Bronchial epithelial cell (primary cell): ENCODE results near the gene BBX. TPM values are rescaled to one million over a fixed set of nuclear protein-coding genes. Genes with fewer than 3 reads are reported as not detected.
A peak's percentile ranks its signal among the peaks of the same experiment; 100 is the strongest.

ENCODE experiments used
- DNase-seq: peaks from one replicate; pipeline ENCODE4 v3.0.0-alpha.2; 2010; ENCODE audit warnings: low read depth
- FAIRE-seq: peaks from 2 replicates; lab custom pipeline; 2011; peaks lifted over from hg19 to GRCh38; lab: Jason Lieb, UNC
- H3K27me3 ChIP-seq: 2 replicates; pipeline ENCODE4 v1.5.1; 2011; ENCODE audit warnings: low read length; ENCODE audit not compliant: control insufficient read depth, insufficient read depth
- H3K36me3 ChIP-seq: 2 replicates; pipeline ENCODE4 v1.5.1; 2011; ENCODE audit warnings: low read length; ENCODE audit not compliant: control insufficient read depth, insufficient read depth
- H3K4me3 ChIP-seq: 2 replicates; pipeline ENCODE4 v1.5.1; 2011; ENCODE audit warnings: mild to moderate bottlenecking, low read depth, low read length, control low read depth
- total RNA-seq: library from RNA; depleted of rRNA; stranded (reverse); fragments of >200 nt; gene quantifications from 2 replicates; pipeline ENCODE4 v1.2.1, GENCODE V29; 2014
- TF ChIP-seq, protein P1 (sequence below): IDR thresholded peaks from 2 replicates; pipeline ENCODE4 v1.5.1; 2011; ENCODE audit warnings: mild to moderate bottlenecking, moderate library complexity, low read length, control low read depth, inconsistent platforms; ENCODE audit not compliant: insufficient read depth, severe bottlenecking

BBX gene
- total RNA-seq, 1 donor from 2014 or later: 49.5 TPM

DNA sequence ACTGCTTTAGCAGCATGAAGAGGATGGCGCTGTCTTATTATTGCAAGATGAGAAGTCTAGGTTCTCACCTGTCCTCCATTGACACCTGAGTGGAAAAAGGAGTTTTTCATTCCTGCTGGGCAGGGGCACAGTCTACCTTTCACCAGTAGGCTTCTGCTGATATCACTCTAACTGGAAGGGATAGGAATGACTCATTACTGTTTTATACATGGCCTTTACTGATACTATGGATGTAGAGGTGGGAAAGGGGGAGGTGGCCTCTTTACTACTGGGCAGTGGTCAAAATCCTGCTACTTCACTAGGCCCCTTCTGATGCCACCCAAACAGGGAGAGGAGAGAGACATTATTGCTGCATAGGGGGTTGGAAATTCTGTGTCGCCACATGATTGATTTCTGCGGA lies 97.8 kb downstream of the BBX start:
- DNase-seq (peak; percentile 20), FAIRE-seq (no peak)
- Histone ChIP-seq H3K36me3 (no peaks in the 10 kb centered on the region), H3K27me3 (no peaks in the 10 kb centered on the region), H3K4me3 (no peak overlapping the region)
- TF ChIP-seq, protein P1, sequence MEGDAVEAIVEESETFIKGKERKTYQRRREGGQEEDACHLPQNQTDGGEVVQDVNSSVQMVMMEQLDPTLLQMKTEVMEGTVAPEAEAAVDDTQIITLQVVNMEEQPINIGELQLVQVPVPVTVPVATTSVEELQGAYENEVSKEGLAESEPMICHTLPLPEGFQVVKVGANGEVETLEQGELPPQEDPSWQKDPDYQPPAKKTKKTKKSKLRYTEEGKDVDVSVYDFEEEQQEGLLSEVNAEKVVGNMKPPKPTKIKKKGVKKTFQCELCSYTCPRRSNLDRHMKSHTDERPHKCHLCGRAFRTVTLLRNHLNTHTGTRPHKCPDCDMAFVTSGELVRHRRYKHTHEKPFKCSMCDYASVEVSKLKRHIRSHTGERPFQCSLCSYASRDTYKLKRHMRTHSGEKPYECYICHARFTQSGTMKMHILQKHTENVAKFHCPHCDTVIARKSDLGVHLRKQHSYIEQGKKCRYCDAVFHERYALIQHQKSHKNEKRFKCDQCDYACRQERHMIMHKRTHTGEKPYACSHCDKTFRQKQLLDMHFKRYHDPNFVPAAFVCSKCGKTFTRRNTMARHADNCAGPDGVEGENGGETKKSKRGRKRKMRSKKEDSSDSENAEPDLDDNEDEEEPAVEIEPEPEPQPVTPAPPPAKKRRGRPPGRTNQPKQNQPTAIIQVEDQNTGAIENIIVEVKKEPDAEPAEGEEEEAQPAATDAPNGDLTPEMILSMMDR: no peak

DNA sequence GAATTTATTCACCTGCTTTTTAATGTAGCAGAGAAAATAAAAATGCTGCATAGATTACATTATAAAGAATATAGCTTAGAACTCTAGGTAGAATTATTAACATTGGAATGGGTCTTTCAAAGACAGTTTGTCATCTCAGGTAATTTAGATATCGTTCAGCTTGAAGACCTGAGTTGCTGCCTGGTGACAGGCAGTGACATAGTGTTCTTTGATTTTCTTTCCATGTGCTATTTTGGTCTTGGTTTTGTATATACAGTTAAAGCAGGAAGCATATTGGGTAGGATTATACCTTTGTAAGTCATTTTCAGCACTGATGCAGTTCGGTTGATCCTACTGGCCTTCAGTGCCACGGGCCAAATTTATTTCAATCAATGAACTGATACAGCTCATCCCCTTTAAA lies 98.7 kb downstream of the BBX start:
- FAIRE-seq (no peak), DNase-seq (no peak)
- no peaks in the 10 kb centered on the region for H3K27me3 ChIP-seq
- no peak overlapping the region for H3K4me3 ChIP-seq
- TF ChIP-seq, protein P1: no peak
- H3K36me3 ChIP-seq: no peaks in the 10 kb centered on the region

DNA sequence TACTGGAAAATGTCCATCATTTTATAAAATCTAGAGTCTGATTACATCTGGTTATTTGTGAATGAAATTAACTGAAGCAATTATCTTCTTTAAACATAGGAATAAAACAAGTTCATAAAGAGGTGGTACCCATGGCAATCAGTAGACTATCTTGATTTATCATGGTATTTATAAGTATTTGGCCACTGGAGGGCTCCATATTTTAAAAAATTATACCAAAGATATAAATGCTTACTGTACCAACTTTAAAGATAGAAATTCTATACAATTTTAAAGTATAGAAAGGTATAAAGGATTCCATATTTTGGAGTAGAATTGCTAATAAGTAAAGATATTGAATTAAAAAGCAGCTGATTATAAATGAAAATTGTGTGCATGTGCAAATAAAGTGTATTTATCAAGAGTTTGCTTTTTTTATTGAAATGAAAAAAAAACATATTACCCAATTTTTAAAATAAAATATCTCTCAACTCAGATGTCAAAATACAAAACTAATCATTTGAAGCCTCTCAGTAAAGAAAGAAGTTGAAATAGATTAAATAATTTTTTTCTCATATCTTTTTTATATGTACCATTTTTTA lies 105.3 kb downstream of the BBX start:
- H3K27me3 ChIP-seq: no peaks in the 10 kb centered on the region
- DNase-seq (no peak), FAIRE-seq (no peak)
- H3K36me3 ChIP-seq: no peaks in the 10 kb centered on the region
- TF ChIP-seq, protein P1: no peak
- H3K4me3 ChIP-seq: no peak overlapping the region

DNA sequence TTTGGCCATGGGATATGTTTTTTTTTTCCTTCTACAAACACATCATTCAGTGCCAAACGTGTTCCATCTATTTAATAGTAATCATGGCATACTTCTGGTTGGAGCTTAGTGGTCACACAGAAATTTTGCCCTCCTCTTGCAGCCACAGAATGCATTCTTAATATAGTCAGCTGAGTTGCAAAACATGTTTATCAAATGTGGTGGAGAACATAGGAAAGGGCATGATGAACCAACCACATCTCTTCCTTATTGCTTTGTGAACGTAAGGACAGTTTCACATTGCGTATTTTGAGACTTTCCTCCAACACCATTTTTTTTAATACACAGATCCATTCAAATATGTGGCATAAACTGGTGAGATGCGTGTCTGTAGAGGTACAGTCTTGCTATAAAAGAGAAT lies 106.8 kb downstream of the BBX start:
- Histone ChIP-seq H3K27me3 (no peaks in the 10 kb centered on the region), H3K36me3 (no peaks in the 10 kb centered on the region), H3K4me3 (no peak overlapping the region)
- FAIRE-seq: no peak
- DNase-seq: no peak
- TF ChIP-seq, protein P1: no peak

DNA sequence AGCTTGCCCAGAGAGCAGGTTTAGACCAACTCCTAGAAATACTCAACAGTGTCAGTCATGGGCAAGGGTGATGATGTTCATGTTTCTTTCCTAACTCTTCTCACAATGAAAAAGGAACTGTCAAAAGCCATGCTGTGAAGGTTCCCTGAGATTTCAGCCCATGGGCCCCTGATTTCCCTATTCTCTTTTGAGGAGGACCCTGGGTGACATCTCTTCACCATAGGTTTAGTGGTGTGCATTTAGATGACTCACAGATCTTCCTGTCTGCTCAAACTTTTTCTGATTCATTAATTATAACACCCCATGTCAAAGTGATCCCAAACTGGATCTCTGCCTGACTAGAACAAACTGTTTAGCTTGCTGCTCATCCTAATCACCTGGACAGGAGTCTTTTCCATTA lies 108.0 kb downstream of the BBX start:
- Histone ChIP-seq H3K4me3 (no peak overlapping the region), H3K36me3 (no peaks in the 10 kb centered on the region), H3K27me3 (no peaks in the 10 kb centered on the region)
- DNase-seq (peak; percentile 44), FAIRE-seq (no peak)
- TF ChIP-seq, protein P1: no peak

DNA sequence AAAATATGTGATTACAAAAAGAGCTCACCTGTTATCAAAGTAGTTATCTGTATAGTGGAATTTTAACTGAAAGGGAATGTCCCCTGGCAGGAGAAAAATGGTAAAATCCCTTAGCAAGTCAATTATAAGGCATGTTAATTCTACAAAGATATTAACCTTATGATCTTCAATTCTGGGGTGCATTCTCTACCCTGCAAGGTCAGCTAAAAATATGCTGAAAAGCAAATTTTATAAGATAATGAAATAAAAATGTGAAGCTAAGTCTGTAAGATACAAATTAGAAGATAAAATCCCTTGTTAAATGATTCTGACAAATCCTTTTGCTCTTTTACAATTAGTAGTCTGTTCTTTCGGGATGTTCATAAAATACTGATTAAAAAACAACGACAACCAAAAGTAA lies 109.8 kb downstream of the BBX start:
- no peak for DNase-seq
- TF ChIP-seq, protein P1: no peak
- FAIRE-seq: no peak
- no peaks in the 10 kb centered on the region for H3K27me3 ChIP-seq
- H3K36me3 ChIP-seq: no peaks in the 10 kb centered on the region
- H3K4me3 ChIP-seq: no peak overlapping the region
